ENCODE measurements around the gene IL15RA. TPM values are rescaled to one million over a fixed set of nuclear protein-coding genes. Genes with fewer than 3 reads are reported as not detected.

Gene IL15RA
- total RNA-seq, 1 experiment from 2014 or later, result 1.9 TPM

- H3K27me3 Mint-ChIP-seq (ENCODE audit: low read depth), result no peaks in the 10 kb centered on the region
- peaks cover 87% of the 10 kb centered on the region for H3K36me3 Mint-ChIP-seq
- DNase-seq (ENCODE audit: low spot score), result no peak
- CTCF ChIA-PET, result no interaction called here
- no peak for TF ChIP-seq GRHL2 (CRISPR knock-in tag; IDR thresholded peaks at IDR 0.05; ENCODE audit: insufficient replicate concordance, severe bottlenecking)
- TF ChIP-seq NR1H2 (CRISPR knock-in tag; IDR thresholded peaks at IDR 0.05), result no peak
- no peak for TF ChIP-seq GABPB1 (CRISPR knock-in tag; IDR thresholded peaks at IDR 0.05)
- TF ChIP-seq, protein P1, sequence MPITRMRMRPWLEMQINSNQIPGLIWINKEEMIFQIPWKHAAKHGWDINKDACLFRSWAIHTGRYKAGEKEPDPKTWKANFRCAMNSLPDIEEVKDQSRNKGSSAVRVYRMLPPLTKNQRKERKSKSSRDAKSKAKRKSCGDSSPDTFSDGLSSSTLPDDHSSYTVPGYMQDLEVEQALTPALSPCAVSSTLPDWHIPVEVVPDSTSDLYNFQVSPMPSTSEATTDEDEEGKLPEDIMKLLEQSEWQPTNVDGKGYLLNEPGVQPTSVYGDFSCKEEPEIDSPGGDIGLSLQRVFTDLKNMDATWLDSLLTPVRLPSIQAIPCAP (CRISPR knock-in tag; IDR thresholded peaks at IDR 0.05), result no peak
- TF ChIP-seq, protein P2, sequence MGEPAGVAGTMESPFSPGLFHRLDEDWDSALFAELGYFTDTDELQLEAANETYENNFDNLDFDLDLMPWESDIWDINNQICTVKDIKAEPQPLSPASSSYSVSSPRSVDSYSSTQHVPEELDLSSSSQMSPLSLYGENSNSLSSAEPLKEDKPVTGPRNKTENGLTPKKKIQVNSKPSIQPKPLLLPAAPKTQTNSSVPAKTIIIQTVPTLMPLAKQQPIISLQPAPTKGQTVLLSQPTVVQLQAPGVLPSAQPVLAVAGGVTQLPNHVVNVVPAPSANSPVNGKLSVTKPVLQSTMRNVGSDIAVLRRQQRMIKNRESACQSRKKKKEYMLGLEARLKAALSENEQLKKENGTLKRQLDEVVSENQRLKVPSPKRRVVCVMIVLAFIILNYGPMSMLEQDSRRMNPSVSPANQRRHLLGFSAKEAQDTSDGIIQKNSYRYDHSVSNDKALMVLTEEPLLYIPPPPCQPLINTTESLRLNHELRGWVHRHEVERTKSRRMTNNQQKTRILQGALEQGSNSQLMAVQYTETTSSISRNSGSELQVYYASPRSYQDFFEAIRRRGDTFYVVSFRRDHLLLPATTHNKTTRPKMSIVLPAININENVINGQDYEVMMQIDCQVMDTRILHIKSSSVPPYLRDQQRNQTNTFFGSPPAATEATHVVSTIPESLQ (CRISPR knock-in tag; IDR thresholded peaks at IDR 0.05), result no peak
- no peak for TF ChIP-seq GTF2I (CRISPR knock-in tag; conservative IDR thresholded peaks at IDR 0.05)
- TF ChIP-seq SMAD3 (CRISPR knock-in tag; IDR thresholded peaks at IDR 0.05; ENCODE audit: borderline replicate concordance), result no peak
- TF ChIP-seq, protein P3, sequence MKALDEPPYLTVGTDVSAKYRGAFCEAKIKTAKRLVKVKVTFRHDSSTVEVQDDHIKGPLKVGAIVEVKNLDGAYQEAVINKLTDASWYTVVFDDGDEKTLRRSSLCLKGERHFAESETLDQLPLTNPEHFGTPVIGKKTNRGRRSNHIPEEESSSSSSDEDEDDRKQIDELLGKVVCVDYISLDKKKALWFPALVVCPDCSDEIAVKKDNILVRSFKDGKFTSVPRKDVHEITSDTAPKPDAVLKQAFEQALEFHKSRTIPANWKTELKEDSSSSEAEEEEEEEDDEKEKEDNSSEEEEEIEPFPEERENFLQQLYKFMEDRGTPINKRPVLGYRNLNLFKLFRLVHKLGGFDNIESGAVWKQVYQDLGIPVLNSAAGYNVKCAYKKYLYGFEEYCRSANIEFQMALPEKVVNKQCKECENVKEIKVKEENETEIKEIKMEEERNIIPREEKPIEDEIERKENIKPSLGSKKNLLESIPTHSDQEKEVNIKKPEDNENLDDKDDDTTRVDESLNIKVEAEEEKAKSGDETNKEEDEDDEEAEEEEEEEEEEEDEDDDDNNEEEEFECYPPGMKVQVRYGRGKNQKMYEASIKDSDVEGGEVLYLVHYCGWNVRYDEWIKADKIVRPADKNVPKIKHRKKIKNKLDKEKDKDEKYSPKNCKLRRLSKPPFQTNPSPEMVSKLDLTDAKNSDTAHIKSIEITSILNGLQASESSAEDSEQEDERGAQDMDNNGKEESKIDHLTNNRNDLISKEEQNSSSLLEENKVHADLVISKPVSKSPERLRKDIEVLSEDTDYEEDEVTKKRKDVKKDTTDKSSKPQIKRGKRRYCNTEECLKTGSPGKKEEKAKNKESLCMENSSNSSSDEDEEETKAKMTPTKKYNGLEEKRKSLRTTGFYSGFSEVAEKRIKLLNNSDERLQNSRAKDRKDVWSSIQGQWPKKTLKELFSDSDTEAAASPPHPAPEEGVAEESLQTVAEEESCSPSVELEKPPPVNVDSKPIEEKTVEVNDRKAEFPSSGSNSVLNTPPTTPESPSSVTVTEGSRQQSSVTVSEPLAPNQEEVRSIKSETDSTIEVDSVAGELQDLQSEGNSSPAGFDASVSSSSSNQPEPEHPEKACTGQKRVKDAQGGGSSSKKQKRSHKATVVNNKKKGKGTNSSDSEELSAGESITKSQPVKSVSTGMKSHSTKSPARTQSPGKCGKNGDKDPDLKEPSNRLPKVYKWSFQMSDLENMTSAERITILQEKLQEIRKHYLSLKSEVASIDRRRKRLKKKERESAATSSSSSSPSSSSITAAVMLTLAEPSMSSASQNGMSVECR (CRISPR knock-in tag; IDR thresholded peaks at IDR 0.05; ENCODE audit: borderline replicate concordance), result no peak
- TF ChIP-seq TEAD4 (CRISPR knock-in tag; IDR thresholded peaks at IDR 0.05), result no peak
- TF ChIP-seq RELA (CRISPR knock-in tag; IDR thresholded peaks at IDR 0.05; ENCODE audit: borderline replicate concordance), result no peak
- TF ChIP-seq, protein P4, sequence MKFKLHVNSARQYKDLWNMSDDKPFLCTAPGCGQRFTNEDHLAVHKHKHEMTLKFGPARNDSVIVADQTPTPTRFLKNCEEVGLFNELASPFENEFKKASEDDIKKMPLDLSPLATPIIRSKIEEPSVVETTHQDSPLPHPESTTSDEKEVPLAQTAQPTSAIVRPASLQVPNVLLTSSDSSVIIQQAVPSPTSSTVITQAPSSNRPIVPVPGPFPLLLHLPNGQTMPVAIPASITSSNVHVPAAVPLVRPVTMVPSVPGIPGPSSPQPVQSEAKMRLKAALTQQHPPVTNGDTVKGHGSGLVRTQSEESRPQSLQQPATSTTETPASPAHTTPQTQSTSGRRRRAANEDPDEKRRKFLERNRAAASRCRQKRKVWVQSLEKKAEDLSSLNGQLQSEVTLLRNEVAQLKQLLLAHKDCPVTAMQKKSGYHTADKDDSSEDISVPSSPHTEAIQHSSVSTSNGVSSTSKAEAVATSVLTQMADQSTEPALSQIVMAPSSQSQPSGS (CRISPR knock-in tag; IDR thresholded peaks at IDR 0.05; ENCODE audit: borderline replicate concordance, low read depth), result no peak
- no peak for TF ChIP-seq SP1 (CRISPR knock-in tag; conservative IDR thresholded peaks at IDR 0.05)
- no peak for TF ChIP-seq ZNF219 (CRISPR knock-in tag; IDR thresholded peaks at IDR 0.05; ENCODE audit: borderline replicate concordance)
- TF ChIP-seq ESRRA (CRISPR knock-in tag; IDR thresholded peaks at IDR 0.05; ENCODE audit: borderline replicate concordance), result no peak
- no peaks in the 10 kb centered on the region for H3K4me1 Mint-ChIP-seq
- no peaks in the 10 kb centered on the region for H3K9me3 Mint-ChIP-seq
- no peak overlapping the region for H3K27ac Mint-ChIP-seq
- no peak overlapping the region for H3K4me3 Mint-ChIP-seq
- ATAC-seq, result no peak
- POLR2A ChIA-PET, result no interaction called here
Measured at GRCh38 chr10:5915451-5915850, 61.9 kb downstream of the IL15RA start.

DNA sequence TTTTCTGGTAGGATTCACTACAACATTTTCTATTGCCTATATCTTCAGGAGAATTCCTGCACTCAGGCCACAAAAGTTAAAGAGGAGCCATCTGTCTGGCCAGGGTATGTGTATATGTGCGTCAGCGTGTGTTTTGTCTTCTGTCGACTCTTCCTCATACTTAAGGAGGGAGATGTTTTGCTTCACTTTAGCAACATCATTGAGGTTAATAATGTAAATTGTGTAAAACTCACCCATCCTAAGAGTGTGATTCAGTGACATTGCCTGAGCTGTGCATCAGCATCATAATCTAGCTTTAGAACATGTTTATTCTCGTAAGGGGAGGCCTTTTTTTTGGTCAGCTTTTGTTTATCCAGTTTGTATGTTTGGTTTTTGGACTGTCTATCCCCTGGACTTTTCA, 63.6 kb downstream of the IL15RA start:
- DNase-seq (ENCODE audit: low spot score) (no peak), ATAC-seq (no peak)
- peaks cover 88% of the 10 kb centered on the region for H3K36me3 Mint-ChIP-seq
- H3K4me1 Mint-ChIP-seq, result no peaks in the 10 kb centered on the region
- TF ChIP-seq OVOL2 (CRISPR knock-in tag; IDR thresholded peaks at IDR 0.05; ENCODE audit: borderline replicate concordance), result no peak
- TF ChIP-seq JUN (CRISPR knock-in tag; IDR thresholded peaks at IDR 0.05), result no peak
- no peak for TF ChIP-seq ATF3 (CRISPR knock-in tag; conservative IDR thresholded peaks at IDR 0.05)
- no peak for TF ChIP-seq RORB (CRISPR knock-in tag; IDR thresholded peaks at IDR 0.05)
- no peaks in the 10 kb centered on the region for H3K9me3 Mint-ChIP-seq
- H3K4me3 Mint-ChIP-seq, result no peak overlapping the region
- H3K27ac Mint-ChIP-seq, result no peak overlapping the region
- ChIA-PET CTCF (no interaction called here), POLR2A (no interaction called here)
- no peaks in the 10 kb centered on the region for H3K27me3 Mint-ChIP-seq (ENCODE audit: low read depth)

Measured in WTC11 (cell line).